HEK293 (cell line): ENCODE results near the gene AXL.

Source experiments
- CTCF ChIA-PET: fragments of 350-600 bp; formaldehyde crosslinking; extraction: SDS; loops from one replicate; lab custom pipeline; 2021; ENCODE audit warnings: antibody characterized with exemption; lab: Yijun Ruan, JAX
- POLR2A ChIA-PET: fragments of 300-600 bp; formaldehyde crosslinking; extraction: SDS; loops from one replicate; lab custom pipeline; 2020; ENCODE audit warnings: antibody characterized with exemption, inconsistent platforms; lab: Yijun Ruan, JAX
- H3K27ac ChIP-seq: fragments of 200-500 bp; sonication (Bioruptor generic); 2 replicates; pipeline ENCODE4 v1.5.1; 2014; ENCODE audit warnings: low read depth, low read length, control low read depth, inconsistent platforms; ENCODE audit errors: extremely low read depth
- H3K36me3 ChIP-seq, 2 experiments: fragments of 200-500 bp in 1 of 2; sonication (Bioruptor generic) in 1 of 2; 1 replicate in 1 of 2; 2 replicates in 1 of 2; pipeline ENCODE4 v1.5.1; 2014 to 2017; ENCODE audit warnings: inconsistent platforms in 2 of 2, low read length in 2 of 2; ENCODE audit not compliant: control insufficient read depth in 2 of 2, insufficient read depth in 1 of 2
- H3K4me1 ChIP-seq: fragments of 200-500 bp; sonication (Bioruptor generic); 2 replicates; pipeline ENCODE4 v1.5.1; 2014; ENCODE audit warnings: mild to moderate bottlenecking, low read length, inconsistent platforms; ENCODE audit not compliant: control insufficient read depth, insufficient read depth
- H3K4me3 ChIP-seq: 2 replicates; pipeline ENCODE4 v1.5.1; 2011; ENCODE audit warnings: low read depth, mild to moderate bottlenecking, control low read depth, low read length, moderate library complexity
- H3K9me3 ChIP-seq: fragments of 200-500 bp; sonication (Bioruptor generic); 2 replicates; pipeline ENCODE4 v1.5.1; 2014; ENCODE audit warnings: low read depth, low read length, inconsistent platforms; ENCODE audit not compliant: control insufficient read depth, insufficient read depth
- EGR2 ChIP-seq: fragments of 450-650 bp; formaldehyde crosslinking; IDR thresholded peaks from 2 replicates; pipeline ENCODE4 v1.5.1; 2016; ENCODE audit warnings: low read depth, missing biosample characterization, missing genetic modification characterization
- PRDM10 ChIP-seq: fragments of 450-650 bp; formaldehyde crosslinking; IDR thresholded peaks from 2 replicates; pipeline ENCODE4 v1.5.1; 2016; ENCODE audit warnings: missing biosample characterization, missing genetic modification characterization
- TRIM28 ChIP-seq: IDR thresholded peaks from 2 replicates; pipeline ENCODE4 v1.6.1; 2011; ENCODE audit warnings: low read length, control low read depth, borderline replicate concordance
- ZBTB17 ChIP-seq: fragments of 450-650 bp; formaldehyde crosslinking; IDR thresholded peaks from 2 replicates; pipeline ENCODE4 v1.5.1; 2016; ENCODE audit warnings: missing biosample characterization, missing genetic modification characterization
- ZNF266 ChIP-seq: fragments of 450-650 bp; formaldehyde crosslinking; IDR thresholded peaks from 2 replicates; pipeline ENCODE4 v1.5.1; 2016; ENCODE audit warnings: missing biosample characterization, missing genetic modification characterization, low read depth
- ZNF366 ChIP-seq: fragments of 450-650 bp; formaldehyde crosslinking; conservative IDR thresholded peaks from 2 replicates; pipeline ENCODE4 v1.5.1; 2016; ENCODE audit warnings: missing biosample characterization, missing genetic modification characterization
- ZNF433 ChIP-seq: fragments of 450-650 bp; formaldehyde crosslinking; IDR thresholded peaks from 2 replicates; pipeline ENCODE4 v1.5.1; 2016; ENCODE audit warnings: missing biosample characterization, missing genetic modification characterization, low read depth
- ZNF48 ChIP-seq: fragments of 450-650 bp; formaldehyde crosslinking; IDR thresholded peaks from 2 replicates; pipeline ENCODE4 v1.5.1; 2016; ENCODE audit warnings: missing biosample characterization, missing genetic modification characterization
- ZNF513 ChIP-seq: fragments of 450-650 bp; IDR thresholded peaks from 2 replicates; pipeline ENCODE4 v1.5.1; 2018; ENCODE audit warnings: missing biosample characterization, missing genetic modification characterization
- ZNF610 ChIP-seq: fragments of 450-650 bp; formaldehyde crosslinking; IDR thresholded peaks from 2 replicates; pipeline ENCODE4 v1.5.1; 2016; ENCODE audit warnings: missing biosample characterization, missing genetic modification characterization, borderline replicate concordance
- ZNF629 ChIP-seq: fragments of 450-650 bp; formaldehyde crosslinking; IDR thresholded peaks from 2 replicates; pipeline ENCODE4 v1.5.1; 2017; ENCODE audit warnings: missing biosample characterization, missing genetic modification characterization
- ZNF645 ChIP-seq: fragments of 450-650 bp; formaldehyde crosslinking; IDR thresholded peaks from 2 replicates; pipeline ENCODE4; 2016; ENCODE audit warnings: missing biosample characterization, missing genetic modification characterization

AXL gene

GRCh38 chr19:41239961-41240574, 21.0 kb downstream of the AXL start:
- ChIA-PET POLR2A (no interaction called here), CTCF (no interaction called here)
- no peaks in the 10 kb centered on the region for H3K36me3 ChIP-seq
- H3K4me1 ChIP-seq, result no peaks in the 10 kb centered on the region
- H3K9me3 ChIP-seq, result no peaks in the 10 kb centered on the region
- no peak overlapping the region for H3K27ac ChIP-seq
- H3K4me3 ChIP-seq, result no peak overlapping the region
- TF ChIP-seq ZNF48 (no peak), ZNF645 (tag by site-specific recombination) (no peak), ZBTB17 (tag by site-specific recombination) (peak; percentile 88), ZNF366 (tag by site-specific recombination) (peak; percentile 95), ZNF266 (tag by site-specific recombination) (no peak), EGR2 (tag by site-specific recombination) (peak; percentile 95)

GRCh38 chr19:41241859-41242258, 22.8 kb downstream of the AXL start:
- ChIA-PET CTCF (interaction anchor here (0.6 kb wide), 1 partner anchor 92 kb away, joined by 3 read pairs; no protein-coding TSS in a partner anchor), POLR2A (interaction anchor here (0.6 to 1.1 kb wide), 2 partner anchors 18 to 154 kb away, joined by 4 to 9 read pairs; no protein-coding TSS in a partner anchor)
- no peaks in the 10 kb centered on the region for H3K9me3 ChIP-seq
- no peak overlapping the region for H3K27ac ChIP-seq
- no peaks in the 10 kb centered on the region for H3K36me3 ChIP-seq
- no peak for TF ChIP-seq TRIM28
- peak; percentile 70 for TF ChIP-seq ZNF366 (tag by site-specific recombination)
- no peak for TF ChIP-seq ZNF629 (tag by site-specific recombination)
- no peak overlapping the region for H3K4me3 ChIP-seq
- H3K4me1 ChIP-seq, result no peaks in the 10 kb centered on the region

GRCh38 chr19:41244117-41244516, 25.1 kb downstream of the AXL start:
- ChIA-PET CTCF (interaction anchor here (0.6 to 1.0 kb wide), 2 partner anchors 13 to 38 kb away, joined by 3 to 4 read pairs; no protein-coding TSS in a partner anchor), POLR2A (no interaction called here)
- TF ChIP-seq PRDM10 (tag by site-specific recombination), result no peak
- no peak for TF ChIP-seq ZNF610 (tag by site-specific recombination)
- no peak for TF ChIP-seq ZNF433 (tag by site-specific recombination)
- TF ChIP-seq ZNF513 (tag by site-specific recombination), result peak; percentile 65
- H3K9me3 ChIP-seq, result no peaks in the 10 kb centered on the region
- no peak overlapping the region for H3K4me3 ChIP-seq
- no peaks in the 10 kb centered on the region for H3K36me3 ChIP-seq
- no peak overlapping the region for H3K27ac ChIP-seq
- H3K4me1 ChIP-seq, result no peaks in the 10 kb centered on the region
